Transverse colon (tissue), 4 donors: ENCODE results near the gene NFIA.

Experiments used
- CTCF ChIP-seq, 5 experiments: fragments of 200-600 bp in 3 of 5; fragments of 450-650 bp in 2 of 5; sonication (generic) in 3 of 5; IDR thresholded peaks; 1 replicate in 2 of 5; 2 replicates in 3 of 5; pipeline ENCODE4 v1.5.1; 2016 to 2017; ENCODE audit warnings: antibody characterized with exemption in 5 of 5, inconsistent platforms in 3 of 5, mild to moderate bottlenecking in 2 of 5, moderate library complexity in 1 of 5
- EP300 ChIP-seq: sonication (generic); formaldehyde crosslinking; IDR thresholded peaks from one replicate; pipeline ENCODE4 v1.6.1; 2017; ENCODE audit warnings: antibody characterized with exemption, low read depth
- POLR2A ChIP-seq: fragments of 450-650 bp; IDR thresholded peaks from one replicate; pipeline ENCODE4 v1.6.1; 2016; ENCODE audit warnings: antibody characterized with exemption, mild to moderate bottlenecking, moderate library complexity
- POLR2AphosphoS5 ChIP-seq, 3 donors: sonication (generic); formaldehyde crosslinking; IDR thresholded peaks; one replicate each; pipeline ENCODE4 v1.6.1; 2016; ENCODE audit warnings: antibody characterized with exemption in 3 of 3

DNA sequence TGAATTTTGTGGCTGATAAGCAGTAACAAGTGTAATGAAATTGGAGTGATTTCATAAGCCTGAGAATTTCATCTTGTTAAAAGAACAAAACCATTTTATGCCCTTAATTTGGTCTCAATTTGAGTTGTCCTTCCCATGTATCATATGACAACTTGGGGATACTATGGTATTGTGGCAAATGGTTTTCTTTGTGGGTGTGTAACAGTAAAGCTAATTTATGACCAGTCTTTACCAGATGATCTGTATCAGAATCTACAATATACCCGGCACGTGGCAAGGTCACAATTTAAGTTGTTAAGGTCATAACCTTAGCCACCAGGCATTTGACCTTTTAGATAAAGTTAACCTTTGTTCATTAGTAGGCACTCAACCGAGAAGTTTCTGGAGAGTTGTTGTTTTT, 9.1 kb downstream of the NFIA start:
- no peak for TF ChIP-seq POLR2AphosphoS5 (IDR thresholded peaks at IDR 0.05)
- no peak for TF ChIP-seq CTCF (IDR thresholded peaks at IDR 0.05)
- TF ChIP-seq POLR2A, result no peak
- TF ChIP-seq EP300, result no peak
